ENCODE measurements around the gene MRPS9.

The MRPS9 gene

GRCh38 chr2:105037572-105038382 is at the start of gene MRPS9:
Gene MRPS9 (plus strand): TSS chr2:105038069. CDS start chr2:105038093, 24 bp downstream.
- peak within 1 kb of the TSS; percentile 46 for H3K27ac ChIP-seq (ENCODE audit: low read depth, low read length)
- H3K4me3 ChIP-seq (ENCODE audit: low read depth in 1 of 2, low read length in 2 of 2): peak within 1 kb of the TSS; percentile 96 to 99
- H3K9me3 ChIP-seq (ENCODE audit: control insufficient read depth in 1 of 2, low read length in 2 of 2): no peaks in the 10 kb centered on the region
- no peaks in the 10 kb centered on the region for H3K27me3 ChIP-seq (ENCODE audit: control insufficient read depth in 1 of 2, insufficient read depth in 2 of 2, low read length in 2 of 2)
- H3K4me1 ChIP-seq (ENCODE audit: control insufficient read depth in 1 of 2, insufficient read depth in 2 of 2, low read length in 2 of 2): peaks cover 8 to 17% of the 10 kb centered on the region in 2 donors
- H3K9ac ChIP-seq (ENCODE audit: low read depth in 1 of 2, low read length in 2 of 2): peak within 1 kb of the TSS; percentile 90 to 95
- no peaks in the 10 kb centered on the region for H3K36me3 ChIP-seq (ENCODE audit: control insufficient read depth in 1 of 2, insufficient read depth in 2 of 2, low read length in 2 of 2)

- Histone ChIP-seq H3K36me3 (ENCODE audit: control insufficient read depth in 1 of 2, insufficient read depth in 2 of 2, low read length in 2 of 2) (no peaks in the 10 kb centered on the region), H3K4me3 (ENCODE audit: low read depth in 1 of 2, low read length in 2 of 2) (no peak overlapping the region), H3K9ac (ENCODE audit: low read depth in 1 of 2, low read length in 2 of 2) (no peak overlapping the region), H3K27ac (ENCODE audit: low read depth, low read length) (no peak overlapping the region), H3K9me3 (ENCODE audit: control insufficient read depth in 1 of 2, low read length in 2 of 2) (peaks cover 0 to 3% of the 10 kb centered on the region in 2 donors), H3K27me3 (ENCODE audit: control insufficient read depth in 1 of 2, insufficient read depth in 2 of 2, low read length in 2 of 2) (no peaks in the 10 kb centered on the region), H3K4me1 (ENCODE audit: control insufficient read depth in 1 of 2, insufficient read depth in 2 of 2, low read length in 2 of 2) (no peaks in the 10 kb centered on the region)
Observed at GRCh38 chr2:105005181-105005951, 32.5 kb upstream of the MRPS9 start.

- Histone ChIP-seq H3K4me3 (ENCODE audit: low read depth in 1 of 2, low read length in 2 of 2) (no peak overlapping the region), H3K27me3 (ENCODE audit: control insufficient read depth in 1 of 2, insufficient read depth in 2 of 2, low read length in 2 of 2) (no peaks in the 10 kb centered on the region), H3K36me3 (ENCODE audit: control insufficient read depth in 1 of 2, insufficient read depth in 2 of 2, low read length in 2 of 2) (no peaks in the 10 kb centered on the region), H3K27ac (ENCODE audit: low read depth, low read length) (no peak overlapping the region), H3K4me1 (ENCODE audit: control insufficient read depth in 1 of 2, insufficient read depth in 2 of 2, low read length in 2 of 2) (no peaks in the 10 kb centered on the region), H3K9ac (ENCODE audit: low read depth in 1 of 2, low read length in 2 of 2) (no peak overlapping the region), H3K9me3 (ENCODE audit: control insufficient read depth in 1 of 2, low read length in 2 of 2) (peaks cover 0 to 3% of the 10 kb centered on the region in 2 donors)
Observed at GRCh38 chr2:105007367-105007766, 30.5 kb upstream of the MRPS9 start.

GRCh38 chr2:105032476-105032875 is 5.4 kb upstream of the MRPS9 start:
- H3K27me3 ChIP-seq (ENCODE audit: control insufficient read depth in 1 of 2, insufficient read depth in 2 of 2, low read length in 2 of 2): no peaks in the 10 kb centered on the region
- H3K36me3 ChIP-seq (ENCODE audit: control insufficient read depth in 1 of 2, insufficient read depth in 2 of 2, low read length in 2 of 2): no peaks in the 10 kb centered on the region
- no peak overlapping the region for H3K4me3 ChIP-seq (ENCODE audit: low read depth in 1 of 2, low read length in 2 of 2)
- H3K27ac ChIP-seq (ENCODE audit: low read depth, low read length): no peak overlapping the region
- H3K4me1 ChIP-seq (ENCODE audit: control insufficient read depth in 1 of 2, insufficient read depth in 2 of 2, low read length in 2 of 2): peaks cover 5 to 8% of the 10 kb centered on the region in 2 donors
- H3K9me3 ChIP-seq (ENCODE audit: control insufficient read depth in 1 of 2, low read length in 2 of 2): no peaks in the 10 kb centered on the region
- H3K9ac ChIP-seq (ENCODE audit: low read depth in 1 of 2, low read length in 2 of 2): no peak overlapping the region

DNA sequence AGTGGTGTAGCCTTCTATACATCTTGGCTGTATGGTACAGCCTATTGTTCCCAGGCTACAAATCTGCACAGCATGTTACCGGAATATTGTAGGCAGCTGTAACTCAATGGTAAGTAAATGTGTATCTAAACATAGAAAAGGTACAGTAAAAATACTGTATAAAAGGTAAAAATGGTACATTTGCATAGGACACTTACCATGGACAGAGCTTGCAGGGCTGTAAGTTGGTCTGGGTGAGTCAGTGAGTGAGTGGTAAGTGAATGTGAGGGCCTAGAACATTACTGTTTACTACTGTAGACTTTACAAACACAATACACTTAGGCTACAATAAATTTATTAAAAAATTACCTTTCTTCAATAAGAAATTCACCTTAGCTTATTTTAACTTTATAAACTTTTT is 3.7 kb upstream of the MRPS9 start:
- Histone ChIP-seq H3K4me1 (ENCODE audit: control insufficient read depth in 1 of 2, insufficient read depth in 2 of 2, low read length in 2 of 2) (peaks cover 5 to 8% of the 10 kb centered on the region in 2 donors), H3K27ac (ENCODE audit: low read depth, low read length) (no peak overlapping the region), H3K4me3 (ENCODE audit: low read depth in 1 of 2, low read length in 2 of 2) (no peak overlapping the region), H3K27me3 (ENCODE audit: control insufficient read depth in 1 of 2, insufficient read depth in 2 of 2, low read length in 2 of 2) (no peaks in the 10 kb centered on the region), H3K9ac (ENCODE audit: low read depth in 1 of 2, low read length in 2 of 2) (no peak overlapping the region), H3K9me3 (ENCODE audit: control insufficient read depth in 1 of 2, low read length in 2 of 2) (no peaks in the 10 kb centered on the region), H3K36me3 (ENCODE audit: control insufficient read depth in 1 of 2, insufficient read depth in 2 of 2, low read length in 2 of 2) (no peaks in the 10 kb centered on the region)

- Histone ChIP-seq H3K27me3 (ENCODE audit: control insufficient read depth in 1 of 2, insufficient read depth in 2 of 2, low read length in 2 of 2) (no peaks in the 10 kb centered on the region), H3K9ac (ENCODE audit: low read depth in 1 of 2, low read length in 2 of 2) (peak overlapping the region; percentile 90 to 95), H3K36me3 (ENCODE audit: control insufficient read depth in 1 of 2, insufficient read depth in 2 of 2, low read length in 2 of 2) (no peaks in the 10 kb centered on the region), H3K4me1 (ENCODE audit: control insufficient read depth in 1 of 2, insufficient read depth in 2 of 2, low read length in 2 of 2) (peaks cover 8 to 17% of the 10 kb centered on the region in 2 donors), H3K9me3 (ENCODE audit: control insufficient read depth in 1 of 2, low read length in 2 of 2) (no peaks in the 10 kb centered on the region), H3K4me3 (ENCODE audit: low read depth in 1 of 2, low read length in 2 of 2) (peak overlapping the region; percentile 96 to 99), H3K27ac (ENCODE audit: low read depth, low read length) (peak overlapping the region; percentile 34)
Observed at GRCh38 chr2:105038383-105039061, 653 bp downstream of the MRPS9 start.

DNA sequence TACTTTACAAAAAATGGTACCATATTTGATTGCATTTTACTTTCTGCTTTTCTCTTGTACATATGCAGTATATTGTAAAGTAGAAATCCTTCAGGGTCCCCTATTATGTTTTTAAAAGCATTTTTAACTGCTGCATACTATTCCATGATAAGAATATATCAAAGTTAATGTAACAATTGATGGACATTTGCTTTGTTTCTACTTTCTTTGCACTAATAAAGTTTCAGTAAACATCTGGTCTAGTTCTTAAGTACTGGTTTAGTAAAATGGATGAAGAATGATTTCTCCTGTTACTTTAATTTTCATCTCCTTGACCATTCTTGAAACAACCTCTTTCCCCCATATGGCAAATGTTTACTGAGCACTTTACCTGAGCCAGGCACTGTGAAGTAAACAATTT is 1.7 kb downstream of the MRPS9 start:
- Histone ChIP-seq H3K27me3 (ENCODE audit: control insufficient read depth in 1 of 2, insufficient read depth in 2 of 2, low read length in 2 of 2) (no peaks in the 10 kb centered on the region), H3K27ac (ENCODE audit: low read depth, low read length) (no peak overlapping the region), H3K36me3 (ENCODE audit: control insufficient read depth in 1 of 2, insufficient read depth in 2 of 2, low read length in 2 of 2) (no peaks in the 10 kb centered on the region), H3K9me3 (ENCODE audit: control insufficient read depth in 1 of 2, low read length in 2 of 2) (no peaks in the 10 kb centered on the region), H3K9ac (ENCODE audit: low read depth in 1 of 2, low read length in 2 of 2) (no peak overlapping the region), H3K4me3 (ENCODE audit: low read depth in 1 of 2, low read length in 2 of 2) (no peak overlapping the region), H3K4me1 (ENCODE audit: control insufficient read depth in 1 of 2, insufficient read depth in 2 of 2, low read length in 2 of 2) (peaks cover 8 to 17% of the 10 kb centered on the region in 2 donors)

GRCh38 chr2:105042189-105042588 is 4.3 kb downstream of the MRPS9 start:
- Histone ChIP-seq H3K27me3 (ENCODE audit: control insufficient read depth in 1 of 2, insufficient read depth in 2 of 2, low read length in 2 of 2) (no peaks in the 10 kb centered on the region), H3K4me1 (ENCODE audit: control insufficient read depth in 1 of 2, insufficient read depth in 2 of 2, low read length in 2 of 2) (peaks cover 3 to 13% of the 10 kb centered on the region in 2 donors), H3K4me3 (ENCODE audit: low read depth in 1 of 2, low read length in 2 of 2) (no peak overlapping the region), H3K9ac (ENCODE audit: low read depth in 1 of 2, low read length in 2 of 2) (no peak overlapping the region), H3K27ac (ENCODE audit: low read depth, low read length) (no peak overlapping the region), H3K9me3 (ENCODE audit: control insufficient read depth in 1 of 2, low read length in 2 of 2) (no peaks in the 10 kb centered on the region), H3K36me3 (ENCODE audit: control insufficient read depth in 1 of 2, insufficient read depth in 2 of 2, low read length in 2 of 2) (peaks cover 0 to 2% of the 10 kb centered on the region in 2 donors)

GRCh38 chr2:105052773-105053172 is 14.9 kb downstream of the MRPS9 start:
- H3K4me1 ChIP-seq (ENCODE audit: control insufficient read depth in 1 of 2, insufficient read depth in 2 of 2, low read length in 2 of 2): peaks cover 3 to 7% of the 10 kb centered on the region in 2 donors
- no peak overlapping the region for H3K9ac ChIP-seq (ENCODE audit: low read depth in 1 of 2, low read length in 2 of 2)
- no peaks in the 10 kb centered on the region for H3K27me3 ChIP-seq (ENCODE audit: control insufficient read depth in 1 of 2, insufficient read depth in 2 of 2, low read length in 2 of 2)
- H3K9me3 ChIP-seq (ENCODE audit: control insufficient read depth in 1 of 2, low read length in 2 of 2): no peaks in the 10 kb centered on the region
- H3K27ac ChIP-seq (ENCODE audit: low read depth, low read length): no peak overlapping the region
- no peak overlapping the region for H3K4me3 ChIP-seq (ENCODE audit: low read depth in 1 of 2, low read length in 2 of 2)
- peaks cover 0 to 5% of the 10 kb centered on the region in 2 donors for H3K36me3 ChIP-seq (ENCODE audit: control insufficient read depth in 1 of 2, insufficient read depth in 2 of 2, low read length in 2 of 2)

DNA sequence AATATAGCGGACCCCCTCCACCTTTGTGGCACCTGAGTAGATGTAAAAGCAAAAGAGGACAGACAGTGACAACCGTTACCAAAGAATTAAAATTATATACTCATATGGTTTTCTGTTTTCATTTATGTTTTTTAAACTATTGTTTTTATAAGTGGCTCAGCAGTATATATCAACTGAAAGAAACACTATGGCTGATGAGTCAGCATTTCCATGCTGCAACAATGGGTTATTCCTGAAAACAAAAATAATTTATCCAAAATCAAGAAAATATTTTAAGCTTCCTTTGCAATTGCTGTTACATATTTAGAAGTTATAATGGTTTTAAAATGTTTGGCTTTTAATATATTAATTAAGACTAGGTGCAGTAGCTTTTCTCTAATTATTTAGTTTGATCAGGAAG is 17.7 kb downstream of the MRPS9 start:
- H3K36me3 ChIP-seq (ENCODE audit: control insufficient read depth in 1 of 2, insufficient read depth in 2 of 2, low read length in 2 of 2): peaks cover 0 to 4% of the 10 kb centered on the region in 2 donors
- H3K9ac ChIP-seq (ENCODE audit: low read depth in 1 of 2, low read length in 2 of 2): no peak overlapping the region
- no peak overlapping the region for H3K4me3 ChIP-seq (ENCODE audit: low read depth in 1 of 2, low read length in 2 of 2)
- H3K4me1 ChIP-seq (ENCODE audit: control insufficient read depth in 1 of 2, insufficient read depth in 2 of 2, low read length in 2 of 2): peaks cover 3 to 7% of the 10 kb centered on the region in 2 donors
- H3K27me3 ChIP-seq (ENCODE audit: control insufficient read depth in 1 of 2, insufficient read depth in 2 of 2, low read length in 2 of 2): no peaks in the 10 kb centered on the region
- H3K9me3 ChIP-seq (ENCODE audit: control insufficient read depth in 1 of 2, low read length in 2 of 2): no peaks in the 10 kb centered on the region
- no peak overlapping the region for H3K27ac ChIP-seq (ENCODE audit: low read depth, low read length)
